Endodermal cell (in vitro differentiated cells): ENCODE measurements around the gene MRC2. TPM values are rescaled to one million over a fixed set of nuclear protein-coding genes. Genes with fewer than 3 reads are reported as not detected.

Source experiments
- DNase-seq: peaks from one replicate; pipeline ENCODE4 v3.0.0-alpha.2; 2017
- H3K27ac ChIP-seq: 2 replicates; pipeline ENCODE4 v1.5.1; 2013; ENCODE audit warnings: mild to moderate bottlenecking, low read depth, low read length, moderate library complexity
- H3K27me3 ChIP-seq: 2 replicates; pipeline ENCODE4 v1.6.1; 2013; ENCODE audit warnings: mild to moderate bottlenecking, low read length, moderate library complexity; ENCODE audit not compliant: insufficient read depth, control insufficient read depth, poor library complexity, severe bottlenecking
- H3K36me3 ChIP-seq: 2 replicates; pipeline ENCODE4 v1.7.0; 2013; ENCODE audit warnings: mild to moderate bottlenecking, low read length, moderate library complexity; ENCODE audit not compliant: control insufficient read depth, insufficient read depth
- H3K4me1 ChIP-seq: one replicate; pipeline ENCODE4 v1.7.0; 2013; ENCODE audit warnings: low read length; ENCODE audit not compliant: control insufficient read depth, insufficient read depth
- H3K4me3 ChIP-seq: 2 replicates; pipeline ENCODE4 v1.5.1; 2013; ENCODE audit warnings: mild to moderate bottlenecking, low read length, moderate library complexity
- H3K9ac ChIP-seq: 2 replicates; pipeline ENCODE4 v1.6.1; 2013; ENCODE audit warnings: mild to moderate bottlenecking, low read length, moderate library complexity; ENCODE audit not compliant: poor library complexity, severe bottlenecking; ENCODE audit errors: extremely low read depth
- H3K9me3 ChIP-seq: 2 replicates; pipeline ENCODE4 v1.6.1; 2013; ENCODE audit warnings: mild to moderate bottlenecking, low read length, moderate library complexity; ENCODE audit not compliant: control insufficient read depth
- H3K27ac Mint-ChIP-seq: 2 replicates; pipeline ENCODE4 v1.8.0; 2020; ENCODE audit warnings: mixed read lengths
- H3K27me3 Mint-ChIP-seq: 2 replicates; pipeline ENCODE4 v1.8.0; 2021; ENCODE audit warnings: mild to moderate bottlenecking, mixed read lengths; ENCODE audit not compliant: insufficient read depth
- H3K36me3 Mint-ChIP-seq: 2 replicates; pipeline ENCODE4 v1.8.0; 2020; ENCODE audit warnings: low read depth, mixed read lengths
- H3K4me1 Mint-ChIP-seq: 2 replicates; pipeline ENCODE4 v1.8.0; 2020; ENCODE audit warnings: mixed read lengths
- H3K4me3 Mint-ChIP-seq: 2 replicates; pipeline ENCODE4 v1.8.0; 2020; ENCODE audit warnings: mild to moderate bottlenecking, moderate library complexity, mixed read lengths
- H3K9me3 Mint-ChIP-seq: 2 replicates; pipeline ENCODE4 v1.8.0; 2020; ENCODE audit warnings: mild to moderate bottlenecking, mixed read lengths
- CTCF ChIP-seq: fragments of 200-600 bp; sonication (generic); conservative IDR thresholded peaks from 2 replicates; pipeline ENCODE4 v1.5.0; 2021; ENCODE audit warnings: antibody characterized with exemption, mild to moderate bottlenecking
- WGBS, 2 experiments: methylation state at CpG; one replicate each; pipeline versions ENCODE4 v1.1.5 to v1.1.7; 2013; ENCODE audit warnings: missing lambda C conversion rate in 2 of 2, mixed read lengths in 1 of 2; ENCODE audit not compliant: insufficient coverage in 1 of 2, insufficient read length in 1 of 2; 5-methylcytosine and 5-hydroxymethylcytosine counted together
- total RNA-seq, 2 donors: library from RNA; stranded (reverse); fragmentation: NEBNext Ultra II Directional in 1 of 2; extraction: Animal tissue kit (Norgen Biotek cat#: 25700) in 1 of 2; gene quantifications; 2 replicates in 1 of 2; 3 replicates in 1 of 2; pipeline ENCODE4 v1.2.1, GENCODE V29; 2021

Gene MRC2
- total RNA-seq, 2 donors from 2014 or later: 103 to 165 TPM

DNA sequence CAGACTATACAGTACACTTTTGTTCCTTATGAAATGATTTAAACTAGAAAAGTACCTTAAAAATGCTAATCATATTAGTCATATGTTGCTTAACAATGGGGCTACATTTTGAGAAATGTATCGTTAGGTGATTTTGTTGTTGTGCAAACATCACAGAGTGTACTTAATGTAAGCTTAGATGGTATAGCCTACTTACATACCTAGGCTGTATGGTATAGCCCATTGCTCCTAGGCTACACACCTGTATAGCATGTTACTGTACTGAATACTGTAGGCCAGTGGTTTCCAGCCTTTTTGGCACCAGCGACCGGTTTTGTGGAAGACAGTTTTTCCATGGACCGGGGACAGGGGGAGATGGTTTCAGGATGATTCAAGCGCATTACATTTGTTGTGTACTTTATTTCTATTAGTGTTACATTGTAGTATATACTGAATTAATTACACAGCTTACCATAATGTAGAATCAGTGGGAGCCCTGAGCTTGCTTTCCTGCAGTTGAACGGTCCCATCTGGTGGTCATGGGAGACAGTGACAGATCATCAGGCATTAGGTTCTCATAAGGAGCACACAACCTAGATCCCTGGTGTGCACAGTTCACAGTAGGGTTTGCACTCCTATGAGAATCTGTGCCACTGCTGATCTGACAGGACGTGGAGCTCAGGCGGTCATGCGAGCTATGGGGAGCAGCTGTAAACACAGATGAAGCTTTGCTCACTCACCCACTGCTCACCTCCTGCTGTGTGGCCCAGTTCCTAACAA is 35.0 kb upstream of the MRC2 start:
- H3K9me3 ChIP-seq: peaks cover 34% of the 10 kb centered on the region
- Mint-ChIP-seq H3K9me3 (peaks cover 17% of the 10 kb centered on the region), H3K27ac (peak overlapping the region; percentile 30), H3K36me3 (peaks cover 57% of the 10 kb centered on the region), H3K4me1 (no peaks in the 10 kb centered on the region), H3K27me3 (no peaks in the 10 kb centered on the region), H3K4me3 (no peak overlapping the region)
- no peak overlapping the region for H3K27ac ChIP-seq
- TF ChIP-seq CTCF: peak; percentile 28
- 92 to 98% methylated on average over 5 to 8 of the region's 9 CpGs for WGBS, 2 experiments
- H3K4me1 ChIP-seq: no peaks in the 10 kb centered on the region
- no peaks in the 10 kb centered on the region for H3K27me3 ChIP-seq
- H3K36me3 ChIP-seq: peaks cover 78% of the 10 kb centered on the region
- DNase-seq: no peak
- H3K9ac ChIP-seq: no peak overlapping the region
- no peak overlapping the region for H3K4me3 ChIP-seq

GRCh38 chr17:62595484-62595883 is 32.0 kb upstream of the MRC2 start:
- 92% methylated on average over 4 of the region's 5 CpGs; no CpG with 5 or more reads in 1 of the 2 experiments for WGBS, 2 experiments

DNA sequence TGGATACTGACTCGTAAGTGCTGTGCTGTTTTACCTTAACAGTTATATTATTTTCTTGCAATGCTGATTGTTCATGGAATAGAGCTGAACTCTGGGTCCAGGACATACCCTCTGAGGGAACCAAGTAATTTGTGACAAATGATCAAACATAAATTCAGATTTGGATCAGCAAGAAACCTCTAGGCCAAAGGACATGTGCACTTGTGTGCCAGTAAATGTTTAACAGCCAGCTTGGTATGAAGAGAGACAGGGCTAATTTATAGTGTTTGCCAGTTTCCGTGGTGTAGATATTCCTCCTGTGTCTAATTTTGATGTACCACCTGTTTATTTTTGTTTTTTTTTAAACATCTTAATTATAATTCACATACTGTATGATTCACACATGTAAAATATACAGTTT is 30.8 kb upstream of the MRC2 start:
- no peak overlapping the region for H3K27ac Mint-ChIP-seq
- H3K36me3 ChIP-seq: peaks cover 83% of the 10 kb centered on the region
- peaks cover 21% of the 10 kb centered on the region for H3K4me1 Mint-ChIP-seq
- H3K9ac ChIP-seq: no peak overlapping the region
- no peaks in the 10 kb centered on the region for H3K27me3 Mint-ChIP-seq
- no peak overlapping the region for H3K4me3 ChIP-seq
- WGBS, 2 experiments: 100% methylated on average over 1 to 2 of the region's 2 CpGs
- no peak for TF ChIP-seq CTCF
- no peaks in the 10 kb centered on the region for H3K27me3 ChIP-seq
- H3K4me1 ChIP-seq: no peaks in the 10 kb centered on the region
- no peak overlapping the region for H3K27ac ChIP-seq
- DNase-seq: no peak
- peaks cover 67% of the 10 kb centered on the region for H3K36me3 Mint-ChIP-seq
- H3K9me3 ChIP-seq: peaks cover 34% of the 10 kb centered on the region
- peaks cover 17% of the 10 kb centered on the region for H3K9me3 Mint-ChIP-seq
- no peak overlapping the region for H3K4me3 Mint-ChIP-seq

More at GRCh38 chr17:62595484-62595883, 32.0 kb upstream of the MRC2 start:
- Mint-ChIP-seq H3K36me3 (peaks cover 65% of the 10 kb centered on the region), H3K4me1 (peaks cover 12% of the 10 kb centered on the region), H3K4me3 (no peak overlapping the region), H3K9me3 (peaks cover 17% of the 10 kb centered on the region), H3K27me3 (no peaks in the 10 kb centered on the region), H3K27ac (no peak overlapping the region)
- Histone ChIP-seq H3K27ac (no peak overlapping the region), H3K4me3 (no peak overlapping the region), H3K36me3 (peaks cover 83% of the 10 kb centered on the region), H3K9ac (no peak overlapping the region), H3K4me1 (no peaks in the 10 kb centered on the region), H3K9me3 (peaks cover 34% of the 10 kb centered on the region), H3K27me3 (no peaks in the 10 kb centered on the region)
- no peak for TF ChIP-seq CTCF
- DNase-seq: no peak
